Measurements from ENCODE around the gene MPP2.
"Not testable (repeated sequence)": the region's sequence is repeated elsewhere in the genome, so short reads cannot be mapped to it uniquely, and the experiment has no call there.

Gene MPP2

GRCh38 chr17:43946781-43947180, 39.4 kb upstream of the MPP2 start:
- no peak overlapping the region for H3K27ac ChIP-seq
- H3K9me3 ChIP-seq (replicated peaks in 1 of 11) = no peaks in the 10 kb centered on the region
- H3K4me2 ChIP-seq = peak overlapping the region; percentile 20 to 66 (median 45); a peak in 20 of 22 replicates
- no peaks in the 10 kb centered on the region for H3K36me3 ChIP-seq
- H3K27me3 ChIP-seq = peaks cover under 1 to 12% (median 5%) of the 10 kb centered on the region in 11 experiments; a peak in 20 of 22 replicates
- peaks cover 15 to 42% (median 26%) of the 10 kb centered on the region in 10 experiments; a peak in 19 of 20 replicates for H3K4me1 ChIP-seq
- H3K4me3 ChIP-seq = no peak overlapping the region
- H3K9ac ChIP-seq = no peak overlapping the region
- TF ChIP-seq Cebpa-rat (IDR thresholded peaks at IDR 0.05) = no peak
- H4K20me1 ChIP-seq = no peaks in the 10 kb centered on the region

- Histone ChIP-seq H3K9me3 (replicated peaks in 1 of 11) (no peaks in the 10 kb centered on the region), H3K4me2 (peak overlapping the region in 3 of 11 experiments; percentile 20 to 47 (median 32); a peak in 3 of 22 replicates), H3K27me3 (no peaks in the 10 kb centered on the region), H3K27ac (no peak overlapping the region), H3K36me3 (no peaks in the 10 kb centered on the region), H3K9ac (no peak overlapping the region), H3K4me3 (no peak overlapping the region), H4K20me1 (no peaks in the 10 kb centered on the region), H3K4me1 (peaks cover 15 to 49% (median 34%) of the 10 kb centered on the region in 10 experiments; a peak in 19 of 20 replicates)
- TF ChIP-seq Cebpa-rat (IDR thresholded peaks at IDR 0.05) = no peak
Measured at GRCh38 chr17:43945074-43945829, 37.9 kb upstream of the MPP2 start.

- no peak within 1 kb of the TSS for H3K27ac ChIP-seq
- no peak within 1 kb of the TSS for H3K4me3 ChIP-seq
- no peak for TF ChIP-seq Cebpa-rat (IDR thresholded peaks at IDR 0.05)
- H3K36me3 ChIP-seq = no peaks in the 10 kb centered on the region
- no peaks in the 10 kb centered on the region for H4K20me1 ChIP-seq
- H3K9me3 ChIP-seq (replicated peaks in 1 of 11) = no peaks in the 10 kb centered on the region
- H3K9ac ChIP-seq = peak within 1 kb of the TSS in 3 of 11 experiments; percentile 15 to 33 (median 30); a peak in 3 of 22 replicates
- peaks cover 0 to 9% (median 4%) of the 10 kb centered on the region in 11 experiments; a peak in 7 of 22 replicates for H3K27me3 ChIP-seq
- no peak within 1 kb of the TSS for H3K4me2 ChIP-seq
- peaks cover 17 to 61% (median 50%) of the 10 kb centered on the region in 10 experiments; a peak in 19 of 20 replicates for H3K4me1 ChIP-seq
Measured at GRCh38 chr17:43942051-43942685, 34.8 kb upstream of the MPP2 start, which contains the start of gene PPY. Gene PPY (minus strand): TSS chr17:43942476. CDS start chr17:43941654, 822 bp downstream.

- peak overlapping the region in 4 of 11 experiments; percentile 18 to 44 (median 27); a peak in 4 of 22 replicates for H3K9ac ChIP-seq
- H3K4me2 ChIP-seq = peak overlapping the region in 8 of 11 experiments; percentile 7 to 91 (median 74); a peak in 5 of 22 replicates
- H3K27ac ChIP-seq = no peak overlapping the region
- H4K20me1 ChIP-seq = no peaks in the 10 kb centered on the region
- H3K36me3 ChIP-seq = no peaks in the 10 kb centered on the region
- peaks cover 8 to 46% (median 35%) of the 10 kb centered on the region in 10 experiments; a peak in 19 of 20 replicates for H3K4me1 ChIP-seq
- H3K9me3 ChIP-seq (replicated peaks in 1 of 11) = no peaks in the 10 kb centered on the region
- peaks cover 0 to 9% (median 4%) of the 10 kb centered on the region in 11 experiments; a peak in 7 of 22 replicates for H3K27me3 ChIP-seq
- no peak for TF ChIP-seq Cebpa-rat (IDR thresholded peaks at IDR 0.05)
- no peak overlapping the region for H3K4me3 ChIP-seq
Measured at GRCh38 chr17:43940630-43941029, 33.3 kb upstream of the MPP2 start.

DNA sequence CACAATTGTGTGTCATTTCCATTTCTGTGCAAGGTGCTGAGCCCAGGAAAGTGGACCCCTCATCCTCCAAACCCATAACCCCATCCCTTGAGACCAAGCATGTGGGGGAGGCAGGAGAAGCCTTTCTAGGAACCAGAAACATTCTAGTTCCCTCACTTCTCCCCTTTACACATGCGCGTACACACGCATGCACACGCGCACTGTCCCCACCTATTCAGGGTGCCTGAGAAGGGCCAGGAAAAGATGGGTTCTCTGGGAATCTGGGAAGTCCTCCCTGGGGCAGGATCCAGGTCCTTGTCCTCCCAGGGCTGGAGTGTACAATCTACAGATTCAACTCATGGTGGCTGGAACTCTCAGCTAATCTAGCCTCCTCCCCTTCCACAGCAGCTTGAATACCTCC, 32.5 kb upstream of the MPP2 start:
- Histone ChIP-seq H3K27me3 (peaks cover 0 to 9% (median 4%) of the 10 kb centered on the region in 11 experiments; a peak in 7 of 22 replicates), H4K20me1 (no peaks in the 10 kb centered on the region), H3K9me3 (replicated peaks in 1 of 11) (no peaks in the 10 kb centered on the region), H3K4me3 (no peak overlapping the region), H3K4me1 (peaks cover 8 to 39% (median 33%) of the 10 kb centered on the region in 10 experiments; a peak in 19 of 20 replicates), H3K4me2 (peak overlapping the region in 8 of 11 experiments; percentile 71 to 93 (median 88); a peak in 12 of 22 replicates), H3K9ac (no peak overlapping the region), H3K27ac (no peak overlapping the region), H3K36me3 (no peaks in the 10 kb centered on the region)
- no peak for TF ChIP-seq Cebpa-rat (IDR thresholded peaks at IDR 0.05)

- H3K4me1 ChIP-seq = peaks cover 8 to 39% (median 33%) of the 10 kb centered on the region in 10 experiments; a peak in 19 of 20 replicates
- H3K4me3 ChIP-seq = peak overlapping the region in 1 of 10 experiments; percentile 44; a peak in 1 of 20 replicates
- H3K9ac ChIP-seq = peak overlapping the region in 3 of 11 experiments; percentile 35 to 61 (median 61); a peak in 3 of 22 replicates
Measured at GRCh38 chr17:43939452-43939851, 32.1 kb upstream of the MPP2 start.

GRCh38 chr17:43938838-43939182, 31.5 kb upstream of the MPP2 start:
- Histone ChIP-seq H3K27ac (peak overlapping the region in 5 of 11 experiments; percentile 25 to 52 (median 30); a peak in 6 of 22 replicates), H3K9ac (peak overlapping the region in 8 of 11 experiments; percentile 19 to 62 (median 60); a peak in 12 of 22 replicates), H3K9me3 (replicated peaks in 1 of 11) (no peaks in the 10 kb centered on the region), H3K36me3 (no peaks in the 10 kb centered on the region), H4K20me1 (no peaks in the 10 kb centered on the region), H3K4me3 (peak overlapping the region in 9 of 10 experiments; percentile 10 to 52 (median 44); a peak in 13 of 20 replicates), H3K4me1 (peaks cover 4 to 36% (median 33%) of the 10 kb centered on the region in 10 experiments; a peak in 19 of 20 replicates), H3K4me2 (peak overlapping the region; percentile 48 to 99 (median 88)), H3K27me3 (peaks cover 0 to 9% (median 4%) of the 10 kb centered on the region in 11 experiments; a peak in 7 of 22 replicates)
- TF ChIP-seq Cebpa-rat (IDR thresholded peaks at IDR 0.05) = no peak

More at GRCh38 chr17:43939452-43939851, 32.1 kb upstream of the MPP2 start:
- Histone ChIP-seq H3K27ac (0 out of 22 replicates have a peak overlapping the region, but pooled peaks of 1 of the 11 experiments have one; percentile 9), H3K4me2 (peak overlapping the region in 8 of 11 experiments; percentile 71 to 93 (median 88); a peak in 16 of 22 replicates)
- not testable (repeated sequence) for H3K36me3 ChIP-seq; H3K9me3 ChIP-seq (replicated peaks in 1 of 11); H4K20me1 ChIP-seq; H3K27me3 ChIP-seq

GRCh38 chr17:43936434-43936833, 29.1 kb upstream of the MPP2 start:
- H3K4me2 ChIP-seq = no peak overlapping the region
- no peak overlapping the region for H3K4me3 ChIP-seq
- H3K9me3 ChIP-seq (replicated peaks in 1 of 11) = no peaks in the 10 kb centered on the region
- no peak overlapping the region for H3K9ac ChIP-seq
- TF ChIP-seq Cebpa-rat (IDR thresholded peaks at IDR 0.05) = no peak
- H3K4me1 ChIP-seq = peaks cover 4 to 36% (median 32%) of the 10 kb centered on the region in 10 experiments; a peak in 19 of 20 replicates
- no peaks in the 10 kb centered on the region for H4K20me1 ChIP-seq
- H3K27ac ChIP-seq = no peak overlapping the region
- no peaks in the 10 kb centered on the region for H3K36me3 ChIP-seq
- peaks cover 0 to 9% (median 4%) of the 10 kb centered on the region in 11 experiments; a peak in 7 of 22 replicates for H3K27me3 ChIP-seq

Data from BLaER1 treated with 17β-estradiol and CSF1 and Interleukin-3, amounts not matched to agents 10 nM and 100 nM (cell line).